Gastrocnemius medialis (tissue), 4 donors: ENCODE data around the gene B3GAT1. TPM values are rescaled to one million over a fixed set of nuclear protein-coding genes. Genes with fewer than 3 reads are reported as not detected.

Source experiments
- ATAC-seq, 2 donors: fragments of 150-250 bp; one replicate each; pipeline ENCODE4 v1.9.1; 2016
- DNase-seq, 2 donors: peaks; one replicate each; pipeline ENCODE4 v3.0.0-alpha.2; 2019
- H3K27ac ChIP-seq, 4 donors: fragments of 200-600 bp; sonication (generic); 1 replicate in 1 of 4; 2 replicates in 3 of 4; pipeline ENCODE4 v1.5.1; 2016 to 2018; ENCODE audit warnings: mild to moderate bottlenecking in 2 of 4, moderate library complexity in 1 of 4
- H3K27me3 ChIP-seq, 3 donors: fragments of 200-600 bp; sonication (generic) in 2 of 3; 1 replicate in 1 of 3; 2 replicates in 2 of 3; pipeline versions ENCODE4 v1.5.1 to v1.6.0; 2016 to 2019; ENCODE audit warnings: mild to moderate bottlenecking in 1 of 3, moderate library complexity in 1 of 3
- H3K36me3 ChIP-seq, 2 donors: fragments of 200-600 bp; sonication (generic) in 1 of 2; one replicate each; pipeline ENCODE4 v1.5.1; 2017 to 2018
- H3K4me1 ChIP-seq, 2 donors: fragments of 200-600 bp; sonication (generic) in 1 of 2; one replicate each; pipeline ENCODE4 v1.5.1; 2016 to 2017; ENCODE audit warnings: mild to moderate bottlenecking in 2 of 2
- H3K4me3 ChIP-seq, 4 donors: fragments of 200-600 bp; sonication (generic) in 3 of 4; 1 replicate in 1 of 4; 2 replicates in 3 of 4; pipeline ENCODE4 v1.5.1; 2016 to 2019; ENCODE audit warnings: mild to moderate bottlenecking in 2 of 4
- H3K9me3 ChIP-seq, 3 donors: fragments of 200-600 bp; sonication (generic) in 2 of 3; 1 replicate in 1 of 3; 2 replicates in 2 of 3; pipeline ENCODE4 v1.5.1; 2016 to 2019
- POLR2A ChIP-seq, 2 donors: fragments of 450-650 bp; IDR thresholded peaks; one replicate each; pipeline ENCODE4 v1.6.1; 2017; ENCODE audit warnings: antibody characterized with exemption in 2 of 2, mild to moderate bottlenecking in 2 of 2, moderate library complexity in 2 of 2
- in situ Hi-C, 4 donors: fragments of 200-750 bp; cut with MboI; loops; one replicate each; pipeline versions ENCODE4 v1.15.0 to v1.8.0; 2017; ENCODE audit warnings: low sequenced_read_pairs in 4 of 4
- intact Hi-C: fragments of 100-400 bp; cut with DNase I; formaldehyde crosslinking; loops from one replicate; pipeline ENCODE4 v1.15.1; 2023; ENCODE audit warnings: low total_unique reads
- total RNA-seq, 4 donors: library from RNA; depleted of rRNA; stranded (reverse); fragments of >200 nt; gene quantifications; one replicate each; pipeline versions ENCODE4 v1.1.0 to v1.2.3, GENCODE V29; 2016
- TF ChIP-seq, protein P1 (sequence below), 5 experiments: fragments of 450-650 bp in 3 of 5; fragments of 200-600 bp in 2 of 5; sonication (generic) in 2 of 5; IDR thresholded peaks in 4 of 5; conservative IDR thresholded peaks in 1 of 5; 1 replicate in 4 of 5; 2 replicates in 1 of 5; pipeline ENCODE4 v1.5.1; 2016 to 2019; ENCODE audit warnings: antibody characterized with exemption in 5 of 5, mild to moderate bottlenecking in 3 of 5, moderate library complexity in 3 of 5

Gene B3GAT1
- total RNA-seq, 4 donors from 2014 or later: 0.10 TPM; not detected in 3

DNA sequence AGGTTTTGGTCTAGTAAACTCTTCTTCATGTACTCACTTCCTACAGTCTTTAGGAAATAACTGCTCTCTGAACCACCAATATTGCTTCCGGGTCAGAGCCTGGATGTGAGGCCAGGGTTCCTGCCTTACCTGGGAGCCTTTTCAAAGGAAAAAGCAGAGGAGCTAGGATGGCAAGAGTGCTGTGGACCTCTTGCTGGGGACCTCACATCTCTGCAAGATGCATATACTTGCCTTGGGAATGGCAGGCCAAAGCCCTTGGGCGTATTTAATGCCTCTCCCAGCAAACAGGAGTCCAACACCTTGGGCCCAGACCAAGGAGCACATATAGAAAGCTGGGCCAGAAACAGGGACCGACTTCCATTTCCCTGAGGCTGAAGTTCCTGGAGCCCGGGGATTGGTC is 75.0 kb downstream of the B3GAT1 start:
- Histone ChIP-seq H3K4me1 (peaks cover 0 to 5% of the 10 kb centered on the region in 2 donors), H3K27ac (no peak overlapping the region), H3K9me3 (no peaks in the 10 kb centered on the region), H3K36me3 (no peaks in the 10 kb centered on the region), H3K4me3 (no peak overlapping the region), H3K27me3 (peaks cover 0 to 6% (median 2%) of the 10 kb centered on the region in 3 donors)
- in situ Hi-C loops (no loop called here), intact Hi-C loops (loop anchor here (10.0 kb wide), 2 partner anchors 112 to 302 kb away; partner anchors contain the start of genes NCAPD3 and VPS26B)
- ATAC-seq: no peak
- TF ChIP-seq, protein P1, sequence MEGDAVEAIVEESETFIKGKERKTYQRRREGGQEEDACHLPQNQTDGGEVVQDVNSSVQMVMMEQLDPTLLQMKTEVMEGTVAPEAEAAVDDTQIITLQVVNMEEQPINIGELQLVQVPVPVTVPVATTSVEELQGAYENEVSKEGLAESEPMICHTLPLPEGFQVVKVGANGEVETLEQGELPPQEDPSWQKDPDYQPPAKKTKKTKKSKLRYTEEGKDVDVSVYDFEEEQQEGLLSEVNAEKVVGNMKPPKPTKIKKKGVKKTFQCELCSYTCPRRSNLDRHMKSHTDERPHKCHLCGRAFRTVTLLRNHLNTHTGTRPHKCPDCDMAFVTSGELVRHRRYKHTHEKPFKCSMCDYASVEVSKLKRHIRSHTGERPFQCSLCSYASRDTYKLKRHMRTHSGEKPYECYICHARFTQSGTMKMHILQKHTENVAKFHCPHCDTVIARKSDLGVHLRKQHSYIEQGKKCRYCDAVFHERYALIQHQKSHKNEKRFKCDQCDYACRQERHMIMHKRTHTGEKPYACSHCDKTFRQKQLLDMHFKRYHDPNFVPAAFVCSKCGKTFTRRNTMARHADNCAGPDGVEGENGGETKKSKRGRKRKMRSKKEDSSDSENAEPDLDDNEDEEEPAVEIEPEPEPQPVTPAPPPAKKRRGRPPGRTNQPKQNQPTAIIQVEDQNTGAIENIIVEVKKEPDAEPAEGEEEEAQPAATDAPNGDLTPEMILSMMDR (IDR thresholded peaks at IDR 0.05 in 4 of 5, conservative IDR thresholded peaks at IDR 0.05 in 1 of 5): no peak
- no peak for DNase-seq

DNA sequence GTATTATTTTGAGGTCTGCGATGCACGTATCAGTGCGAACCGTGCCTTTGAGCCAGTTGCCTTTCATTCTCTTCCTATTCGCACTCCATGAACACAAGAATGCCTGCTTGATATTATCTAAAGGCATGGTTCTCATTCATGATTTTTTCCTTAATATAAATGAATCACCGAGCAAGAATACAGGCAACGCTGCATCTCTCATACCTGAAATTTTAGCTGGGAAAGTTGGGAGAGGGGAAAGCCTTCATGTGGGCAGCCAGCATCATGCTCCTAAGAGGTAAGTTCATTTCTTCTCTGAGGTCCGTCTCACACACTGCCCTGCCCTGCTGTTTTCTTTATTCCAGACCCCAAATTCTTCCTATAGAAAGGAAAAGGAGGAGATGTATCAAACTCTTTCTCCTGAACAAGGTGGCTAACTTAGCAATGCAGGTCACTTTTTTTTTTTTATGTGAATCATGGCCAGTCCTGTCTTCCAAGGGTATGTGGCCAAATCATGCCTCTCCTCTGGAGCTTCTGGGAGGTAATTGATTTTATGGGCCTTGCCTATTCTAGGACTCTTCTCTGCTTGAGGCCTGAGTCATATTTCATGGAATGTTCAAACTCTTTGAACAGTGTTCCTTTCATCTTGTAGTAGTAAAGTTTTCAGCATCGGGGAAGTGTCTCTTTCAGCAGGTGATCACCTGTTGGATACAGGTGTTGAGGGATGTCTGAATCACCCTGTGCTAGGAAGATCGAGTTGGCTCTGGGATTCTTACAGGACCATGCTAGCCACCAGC is 77.1 kb downstream of the B3GAT1 start:
- no peak for DNase-seq
- Histone ChIP-seq H3K27ac (no peak overlapping the region), H3K9me3 (no peaks in the 10 kb centered on the region), H3K4me3 (no peak overlapping the region), H3K27me3 (peaks cover 0 to 6% (median 2%) of the 10 kb centered on the region in 3 donors), H3K36me3 (no peaks in the 10 kb centered on the region), H3K4me1 (peaks cover 0 to 13% of the 10 kb centered on the region in 2 donors)
- ATAC-seq: no peak
- intact Hi-C loops (loop anchor here (10.0 kb wide), 2 partner anchors 110 to 300 kb away; partner anchors contain the start of genes NCAPD3 and VPS26B), in situ Hi-C loops (no loop called here)
- no peak for TF ChIP-seq POLR2A (IDR thresholded peaks at IDR 0.05)
- TF ChIP-seq, protein P1 (IDR thresholded peaks at IDR 0.05 in 4 of 5, conservative IDR thresholded peaks at IDR 0.05 in 1 of 5): no peak

DNA sequence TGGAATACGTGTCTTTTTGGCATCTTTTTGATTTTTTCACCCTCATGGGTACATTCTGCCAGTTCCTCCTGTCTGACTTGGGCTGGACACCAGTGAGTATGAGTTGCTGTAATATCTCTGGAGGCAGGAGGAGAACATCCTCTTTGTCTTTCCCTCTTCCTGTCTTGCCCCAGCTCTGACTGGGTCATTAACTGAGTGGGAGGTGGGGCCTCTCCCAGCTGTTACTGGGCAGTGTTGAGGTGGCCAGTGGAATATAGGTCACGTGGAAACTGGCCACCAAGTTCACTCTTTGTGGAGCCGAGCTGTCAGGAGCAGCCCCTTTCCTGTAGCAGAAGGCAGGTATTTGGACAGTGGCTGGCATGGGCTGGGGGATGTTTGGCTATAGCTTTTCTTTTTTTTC is 78.1 kb downstream of the B3GAT1 start:
- DNase-seq (no peak), ATAC-seq (no peak)
- H3K9me3 ChIP-seq: no peaks in the 10 kb centered on the region
- in situ Hi-C loops (no loop called here), intact Hi-C loops (loop anchor here (10.0 kb wide), 2 partner anchors 109 to 299 kb away; partner anchors contain the start of genes NCAPD3 and VPS26B)
- H3K27me3 ChIP-seq: peaks cover 0 to 6% (median 2%) of the 10 kb centered on the region in 3 donors
- H3K27ac ChIP-seq: no peak overlapping the region
- H3K36me3 ChIP-seq: no peaks in the 10 kb centered on the region
- H3K4me3 ChIP-seq: no peak overlapping the region
- no peak for TF ChIP-seq POLR2A (IDR thresholded peaks at IDR 0.05)
- TF ChIP-seq, protein P1 (IDR thresholded peaks at IDR 0.05 in 4 of 5, conservative IDR thresholded peaks at IDR 0.05 in 1 of 5): no peak
- peaks cover 0 to 13% of the 10 kb centered on the region in 2 donors for H3K4me1 ChIP-seq

DNA sequence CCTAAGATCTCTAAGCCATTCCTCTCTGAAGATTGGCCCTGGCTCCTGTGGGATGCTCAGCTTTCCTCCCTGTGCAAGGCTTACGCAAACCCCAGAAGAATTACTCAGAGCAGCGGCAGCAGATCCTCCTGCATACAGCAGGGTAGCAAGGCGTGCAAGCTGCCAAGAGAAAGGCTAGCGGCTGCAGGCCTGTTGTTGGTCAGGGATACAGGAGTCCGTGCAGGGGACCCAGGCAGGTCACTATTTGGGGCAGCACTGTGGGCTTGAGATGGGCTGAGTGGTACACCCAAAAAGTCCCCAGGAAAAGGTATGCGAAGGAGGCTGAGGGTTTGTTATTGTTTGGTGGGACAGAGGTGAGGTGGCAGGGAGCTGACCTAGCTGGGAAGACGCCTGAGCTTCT is 78.7 kb downstream of the B3GAT1 start:
- DNase-seq (no peak), ATAC-seq (no peak)

More for the DNA sequence above, 78.7 kb downstream of the B3GAT1 start:
- TF ChIP-seq, protein P1 (IDR thresholded peaks at IDR 0.05 in 4 of 5, conservative IDR thresholded peaks at IDR 0.05 in 1 of 5): no peak
- TF ChIP-seq POLR2A (IDR thresholded peaks at IDR 0.05): no peak
- no peak overlapping the region for H3K27ac ChIP-seq
- intact Hi-C loops: loop anchor here (10.0 kb wide), 2 partner anchors 109 to 299 kb away; partner anchors contain the start of genes NCAPD3 and VPS26B
- in situ Hi-C loops: no loop called here
- no peak overlapping the region for H3K4me3 ChIP-seq
- H3K9me3 ChIP-seq: no peaks in the 10 kb centered on the region
- peaks cover 0 to 13% of the 10 kb centered on the region in 2 donors for H3K4me1 ChIP-seq
- H3K27me3 ChIP-seq: peaks cover 0 to 6% (median 2%) of the 10 kb centered on the region in 3 donors
- H3K36me3 ChIP-seq: no peaks in the 10 kb centered on the region
